HCT116 (cell line): ENCODE data around the gene MAFG. TPM values are rescaled to one million over a fixed set of nuclear protein-coding genes. Genes with fewer than 3 reads are reported as not detected.
A peak's percentile ranks its signal among the peaks of the same experiment; 100 is the strongest.

Experiments used
- ATAC-seq: fragments of 200-7000 bp; cut with Tn5 transposase; 2 replicates; pipeline ENCODE4 v1.9.1; 2020; ENCODE audit warnings: mild to moderate bottlenecking, moderate library complexity
- BruUV-seq: library from RNA; stranded (reverse); fragments of 400-500 nt; replicated peaks from 2 replicates; lab custom pipeline; 2021; lab: Mats Ljungman, UMichigan
- CTCF ChIA-PET: fragments of 300-600 bp; sonication (Branson Sonifier 250); formaldehyde crosslinking; loops from one replicate; lab custom pipeline; 2021; ENCODE audit warnings: antibody characterized with exemption; lab: Charles Lee
- POLR2A ChIA-PET: fragments of 300-600, 350-600 bp; sonication (Branson Sonifier 250); formaldehyde crosslinking; loops from one replicate; lab custom pipeline; 2021; ENCODE audit warnings: antibody characterized with exemption; lab: Charles Lee
- RAD21 ChIA-PET, 2 experiments: fragments of 300-600 bp; sonication (Branson Sonifier 250); formaldehyde crosslinking; loops; one replicate each; lab custom pipeline; 2023; ENCODE audit warnings: low total read pairs in 2 of 2; ENCODE audit not compliant: uncharacterized antibody in 2 of 2, unreplicated experiment in 2 of 2, low non-redundant PET in 1 of 2; lab: Charles Lee
- DNase-seq: peaks from one replicate; pipeline ENCODE4 v3.0.0-alpha.2; 2010; ENCODE audit warnings: low read depth, low spot score
- H2AFZ ChIP-seq: fragments of 200-600 bp; shearing (Covaris generic), sonication (generic); 2 replicates; pipeline ENCODE4 v1.6.1; 2017; ENCODE audit warnings: low read depth, mixed run types, mixed read lengths, antibody characterized with exemption, low read length; ENCODE audit not compliant: poor library complexity, severe bottlenecking
- H3K27ac ChIP-seq: 2 replicates; pipeline ENCODE4 v1.5.1; 2012; ENCODE audit warnings: low read depth, low read length
- H3K27me3 ChIP-seq: fragments of 200-600 bp; sonication (generic); 2 replicates; pipeline ENCODE4 v1.6.1; 2016; ENCODE audit warnings: mixed run types, low read length, mixed read lengths; ENCODE audit not compliant: insufficient read depth
- H3K36me3 ChIP-seq, 2 experiments: fragments of 200-500 bp in 1 of 2; fragments of 200-600 bp in 1 of 2; sonication (Bioruptor generic) in 1 of 2; sonication (generic) in 1 of 2; 2 replicates each; pipeline versions ENCODE4 v1.5.1 to v1.6.1; 2014 to 2016; ENCODE audit warnings: low read length in 2 of 2, inconsistent platforms in 1 of 2, mixed read lengths in 1 of 2, mixed run types in 1 of 2; ENCODE audit not compliant: insufficient read depth in 2 of 2, control insufficient read depth in 1 of 2
- H3K4me1 ChIP-seq, 2 experiments: fragments of 200-600 bp in 1 of 2; sonication (generic) in 1 of 2; 2 replicates each; pipeline versions ENCODE4 v1.5.1 to v1.6.1; 2012 to 2017; ENCODE audit warnings: low read length in 2 of 2, inconsistent platforms in 1 of 2, mild to moderate bottlenecking in 1 of 2, mixed read lengths in 1 of 2, mixed run types in 1 of 2, moderate library complexity in 1 of 2; ENCODE audit not compliant: insufficient read depth in 2 of 2, control insufficient read depth in 1 of 2
- H3K4me2 ChIP-seq: fragments of 200-600 bp; sonication (generic); 2 replicates; pipeline ENCODE4 v1.6.1; 2017; ENCODE audit warnings: mixed run types, low read length, mixed read lengths
- H3K4me3 ChIP-seq, 2 experiments: fragments of 200-600 bp in 1 of 2; sonication (generic) in 1 of 2; replicated peaks in 1 of 2; 2 replicates each; pipeline ENCODE4 v1.5.1; 2011 to 2016; ENCODE audit warnings: low read length in 2 of 2, control low read depth in 1 of 2, low read depth in 1 of 2, mild to moderate bottlenecking in 1 of 2, mixed read lengths in 1 of 2, mixed run types in 1 of 2
- H3K79me2 ChIP-seq: fragments of 200-600 bp; sonication (generic); 2 replicates; pipeline ENCODE4 v1.6.1; 2017; ENCODE audit warnings: mild to moderate bottlenecking, mixed run types, low read length, moderate library complexity, mixed read lengths; ENCODE audit not compliant: insufficient read depth
- H3K9ac ChIP-seq: fragments of 200-600 bp; sonication (generic); 2 replicates; pipeline ENCODE4 v1.6.1; 2016; ENCODE audit warnings: low read length, mixed read lengths
- H3K9me2 ChIP-seq: fragments of 200-600 bp; sonication (generic), shearing (Covaris generic); 2 replicates; pipeline ENCODE4 v1.6.1; 2017; ENCODE audit warnings: mixed run types, mild to moderate bottlenecking, moderate library complexity; ENCODE audit not compliant: insufficient read depth
- H3K9me3 ChIP-seq, 2 experiments: fragments of 200-500 bp in 1 of 2; fragments of 200-600 bp in 1 of 2; sonication (Bioruptor generic) in 1 of 2; sonication (generic) in 1 of 2; 2 replicates each; pipeline ENCODE4 v1.6.1; 2014 to 2017; ENCODE audit warnings: low read length in 2 of 2, mixed read lengths in 2 of 2, inconsistent platforms in 1 of 2, low read depth in 1 of 2, mild to moderate bottlenecking in 1 of 2, mixed run types in 1 of 2, moderate library complexity in 1 of 2; ENCODE audit not compliant: control insufficient read depth in 1 of 2, insufficient read depth in 1 of 2
- H4K20me1 ChIP-seq: fragments of 200-600 bp; sonication (generic), shearing (Covaris generic); 2 replicates; pipeline ENCODE4 v1.6.1; 2017; ENCODE audit warnings: mixed run types, mild to moderate bottlenecking, moderate library complexity; ENCODE audit not compliant: insufficient read depth
- CBX3 ChIP-seq: IDR thresholded peaks from 2 replicates; pipeline ENCODE4 v1.6.1; 2012; ENCODE audit warnings: low read depth
- CEBPB ChIP-seq: IDR thresholded peaks from 2 replicates; pipeline ENCODE4 v1.6.1; 2012; ENCODE audit warnings: low read depth
- CTCF ChIP-seq, 3 experiments: fragments of 200-600 bp in 1 of 3; sonication (generic) in 1 of 3; IDR thresholded peaks in 2 of 3; conservative IDR thresholded peaks in 1 of 3; 2 replicates each; pipeline ENCODE4 v1.5.1; 2012 to 2017; ENCODE audit warnings: low read depth in 2 of 3, low read length in 2 of 3, antibody characterized with exemption in 1 of 3, borderline replicate concordance in 1 of 3, control low read depth in 1 of 3, mild to moderate bottlenecking in 1 of 3, mixed read lengths in 1 of 3, mixed run types in 1 of 3, moderate library complexity in 1 of 3; ENCODE audit not compliant: insufficient read depth in 1 of 3
- EGR1 ChIP-seq: IDR thresholded peaks from 2 replicates; pipeline ENCODE4 v1.6.1; 2012; ENCODE audit warnings: low read depth
- JUND ChIP-seq: IDR thresholded peaks from 2 replicates; pipeline ENCODE4 v1.6.1; 2012
- RAD21 ChIP-seq: IDR thresholded peaks from 2 replicates; pipeline ENCODE4 v1.6.1; 2012; ENCODE audit warnings: low read depth, mild to moderate bottlenecking
- SIN3A ChIP-seq: IDR thresholded peaks from 2 replicates; pipeline ENCODE4 v1.6.1; 2012; ENCODE audit warnings: low read depth
- SRF ChIP-seq: IDR thresholded peaks from 2 replicates; pipeline ENCODE4 v1.6.1; 2012; ENCODE audit warnings: low read depth
- ZFX ChIP-seq: fragments of 450-650 bp; IDR thresholded peaks from 2 replicates; pipeline ENCODE4 v1.6.1; 2017
- intact Hi-C: fragments of 100-400 bp; cut with micrococcal nuclease; formaldehyde crosslinking; loops from 2 replicates; pipeline ENCODE4 v1.10.0; 2022
- total RNA-seq: library from RNA; stranded (reverse); gene quantifications from one replicate; pipeline ENCODE4 v1.2.1, GENCODE V29; 2021; ENCODE audit not compliant: unreplicated experiment
- TF ChIP-seq, protein P1 (sequence below): IDR thresholded peaks from 2 replicates; pipeline ENCODE4 v1.6.1; 2012

The MAFG gene
- total RNA-seq, 1 experiment from 2014 or later: 46.8 TPM

DNA sequence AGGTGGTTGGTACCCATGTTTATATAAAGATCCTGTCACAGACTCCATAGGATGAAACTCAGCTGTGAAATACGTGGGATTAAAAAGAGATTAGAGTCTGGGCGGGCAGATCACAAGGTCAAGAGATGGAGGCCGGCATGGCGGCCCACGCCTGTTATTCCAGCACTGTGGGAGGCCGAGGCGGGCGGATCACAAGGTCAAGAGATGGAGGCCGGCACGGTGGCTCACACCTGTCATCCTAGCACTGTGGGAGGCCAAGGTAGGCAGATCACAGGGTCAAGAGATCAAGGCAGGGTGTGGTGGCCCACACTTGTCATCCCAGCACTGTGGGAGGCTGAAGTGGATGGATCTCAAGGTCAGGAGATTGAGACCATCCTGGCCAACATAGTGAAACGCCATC is 32.1 kb downstream of the MAFG start (continued):
- TF ChIP-seq CEBPB (no peak), SRF (no peak)

- RAD21 ChIA-PET: no interaction called here
- peak overlapping the region; percentile 95 to 98 for H3K4me3 ChIP-seq
- no peaks in the 10 kb centered on the region for H3K9me2 ChIP-seq
- H3K4me1 ChIP-seq: peaks cover 15 to 32% of the 10 kb centered on the region in 2 experiments
- intact Hi-C loops: loop anchor here (1.0 kb wide), 1 partner anchor 20 kb away; the partner anchor contains the start of gene PCYT2
- BruUV-seq: no TSS peak
- peak; percentile 3 for ATAC-seq
- TF ChIP-seq RAD21: no peak
- no peak for TF ChIP-seq CTCF (IDR thresholded peaks at IDR 0.05 in 2 of 3, conservative IDR thresholded peaks at IDR 0.05 in 1 of 3; ENCODE audit: borderline replicate concordance in 1 of 3, insufficient read depth in 1 of 3, low read depth in 2 of 3, low read length in 2 of 3)
- TF ChIP-seq, protein P1, sequence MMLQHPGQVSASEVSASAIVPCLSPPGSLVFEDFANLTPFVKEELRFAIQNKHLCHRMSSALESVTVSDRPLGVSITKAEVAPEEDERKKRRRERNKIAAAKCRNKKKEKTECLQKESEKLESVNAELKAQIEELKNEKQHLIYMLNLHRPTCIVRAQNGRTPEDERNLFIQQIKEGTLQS: no peak
- TF ChIP-seq EGR1: no peak
- no peak for TF ChIP-seq CBX3
- no peak for TF ChIP-seq SIN3A
- TF ChIP-seq JUND: no peak
- TF ChIP-seq ZFX: peak; percentile 65; the same call in 1 of the 2 replicates
- TF ChIP-seq, all 23 proteins: peak for 1
- Histone ChIP-seq H3K4me2 (peak overlapping the region; percentile 92), H3K79me2 (peaks cover 81% of the 10 kb centered on the region), H3K27ac (peak overlapping the region; percentile 97), H3K27me3 (no peaks in the 10 kb centered on the region), H2AFZ (no peak overlapping the region), H3K9ac (peak overlapping the region; percentile 95), H3K9me3 (no peaks in the 10 kb centered on the region), H4K20me1 (peaks cover 7% of the 10 kb centered on the region; the same call in 1 of the 2 replicates), H3K36me3 (peaks cover 39 to 58% of the 10 kb centered on the region in 2 experiments)
- no peak for DNase-seq
- POLR2A ChIA-PET: no interaction called here
- CTCF ChIA-PET: no interaction called here
Measured at GRCh38 chr17:81891303-81891552, 36.3 kb downstream of the MAFG start.
